Smooth muscle cell (in vitro differentiated cells): Measurements from ENCODE around the gene SERHL2. TPM values are rescaled to one million over a fixed set of nuclear protein-coding genes. Genes with fewer than 3 reads are reported as not detected.
A peak's percentile ranks its signal among the peaks of the same experiment; 100 is the strongest.

Experiments used
- DNase-seq: peaks from one replicate; lab custom pipeline; 2025; ENCODE audit not compliant: unreplicated experiment; lab: John Stamatoyannopoulos, UW
- H2AFZ ChIP-seq: fragments of 200-600 bp; sonication (generic); 2 replicates; pipeline ENCODE4 v1.6.0; 2016; ENCODE audit warnings: antibody characterized with exemption, low read depth, mild to moderate bottlenecking
- H3F3A ChIP-seq: fragments of 200-600 bp; sonication (generic); 2 replicates; pipeline ENCODE4 v1.6.0; 2017; ENCODE audit warnings: antibody characterized with exemption, low read depth
- H3K27ac ChIP-seq: fragments of 200-600 bp; sonication (generic); 2 replicates; pipeline ENCODE4 v1.5.1; 2016; ENCODE audit warnings: low read depth, mild to moderate bottlenecking
- H3K27me3 ChIP-seq: fragments of 200-600 bp; sonication (generic); 2 replicates; pipeline ENCODE4 v1.6.1; 2016; ENCODE audit warnings: low read depth, mild to moderate bottlenecking
- H3K36me3 ChIP-seq: fragments of 200-600 bp; sonication (generic); 2 replicates; pipeline ENCODE4 v1.5.1; 2016; ENCODE audit warnings: low read depth
- H3K4me1 ChIP-seq: fragments of 200-600 bp; sonication (generic); 2 replicates; pipeline ENCODE4 v1.5.1; 2016; ENCODE audit warnings: low read depth
- H3K4me2 ChIP-seq: fragments of 200-600 bp; sonication (generic); 2 replicates; pipeline ENCODE4 v1.6.0; 2016; ENCODE audit warnings: mild to moderate bottlenecking
- H3K4me3 ChIP-seq: fragments of 200-600 bp; sonication (generic); 2 replicates; pipeline ENCODE4 v1.5.1; 2016; ENCODE audit warnings: mild to moderate bottlenecking
- H3K79me2 ChIP-seq: fragments of 200-600 bp; sonication (generic); 2 replicates; pipeline ENCODE4 v1.6.0; 2016; ENCODE audit warnings: low read depth, mild to moderate bottlenecking
- H3K9ac ChIP-seq: fragments of 200-600 bp; sonication (generic); 2 replicates; pipeline ENCODE4 v1.6.0; 2016; ENCODE audit warnings: low read depth
- H3K9me3 ChIP-seq: fragments of 200-600 bp; sonication (generic); replicated peaks from 2 replicates; pipeline ENCODE4 v1.5.1; 2016; ENCODE audit warnings: low read depth
- H4K20me1 ChIP-seq: fragments of 200-600 bp; sonication (generic); 2 replicates; pipeline ENCODE4 v1.6.0; 2016; ENCODE audit warnings: low read depth
- CTCF ChIP-seq: fragments of 200-600 bp; sonication (generic); IDR thresholded peaks from 2 replicates; pipeline ENCODE4 v1.5.1; 2017; ENCODE audit warnings: borderline replicate concordance, mild to moderate bottlenecking, antibody characterized with exemption; ENCODE audit not compliant: insufficient read depth, poor library complexity, severe bottlenecking
- WGBS: methylation state at CpG from one replicate; pipeline ENCODE4 v1.1.7; 2016; ENCODE audit warnings: low lambda C conversion rate; 5-methylcytosine and 5-hydroxymethylcytosine counted together
- polyA plus RNA-seq: library from polyadenylated mRNA; unstranded; fragments of >200 nt; fragmentation: Nextera tagmentation; extraction: Ambion mirVana; gene quantifications from 2 replicates; pipeline ENCODE4 v1.2.1, GENCODE V29; 2016
- total RNA-seq: library from RNA; depleted of rRNA; stranded (reverse); fragments of >200 nt; gene quantifications from 2 replicates; pipeline ENCODE4 v1.2.3, GENCODE V29; 2014

SERHL2 gene
- total and polyA plus RNA-seq, 2 experiments from 2014 or later: 1.3 to 4.6 TPM

- Histone ChIP-seq H3K4me3 (peak overlapping the region; percentile 83), H2AFZ (no peak overlapping the region), H3K9ac (peak overlapping the region; percentile 84), H3F3A (peaks cover 11% of the 10 kb centered on the region), H3K4me1 (no peaks in the 10 kb centered on the region), H3K4me2 (peak overlapping the region; percentile 97), H3K27me3 (no peaks in the 10 kb centered on the region), H4K20me1 (no peaks in the 10 kb centered on the region), H3K27ac (no peak overlapping the region), H3K9me3 (no peaks in the 10 kb centered on the region), H3K36me3 (no peaks in the 10 kb centered on the region), H3K79me2 (peaks cover 5% of the 10 kb centered on the region)
- WGBS: 9% methylated on average over 57 of the region's 64 CpGs
- no peak for TF ChIP-seq CTCF
- peak; percentile 47 for DNase-seq
These were observed 28.3 kb downstream of the SERHL2 start for GRCh38 chr22:42581762-42582716.

GRCh38 chr22:42582987-42583386 lies 29.2 kb downstream of the SERHL2 start:
- TF ChIP-seq CTCF: no peak
- Histone ChIP-seq H3K4me3 (no peak overlapping the region), H3K36me3 (no peaks in the 10 kb centered on the region), H3K79me2 (peaks cover 5% of the 10 kb centered on the region), H3K4me2 (no peak overlapping the region), H3K27me3 (no peaks in the 10 kb centered on the region), H4K20me1 (no peaks in the 10 kb centered on the region), H3K9me3 (no peaks in the 10 kb centered on the region), H3F3A (peaks cover 11% of the 10 kb centered on the region), H2AFZ (no peak overlapping the region), H3K9ac (no peak overlapping the region), H3K4me1 (no peaks in the 10 kb centered on the region), H3K27ac (no peak overlapping the region)
- DNase-seq: no peak
- WGBS: 86% methylated on average over 1 of the region's 1 CpG

- H2AFZ ChIP-seq: no peak overlapping the region
- no peak for DNase-seq
- H3F3A ChIP-seq: peaks cover 11% of the 10 kb centered on the region
- H3K4me1 ChIP-seq: no peaks in the 10 kb centered on the region
- TF ChIP-seq CTCF: no peak
- H3K79me2 ChIP-seq: peaks cover 5% of the 10 kb centered on the region
- no peak overlapping the region for H3K27ac ChIP-seq
- no peaks in the 10 kb centered on the region for H3K36me3 ChIP-seq
- 98% methylated on average over 4 of the region's 4 CpGs for WGBS
- H3K4me2 ChIP-seq: no peak overlapping the region
- no peaks in the 10 kb centered on the region for H3K9me3 ChIP-seq
- no peak overlapping the region for H3K4me3 ChIP-seq
- H3K27me3 ChIP-seq: no peaks in the 10 kb centered on the region
- H4K20me1 ChIP-seq: no peaks in the 10 kb centered on the region
- H3K9ac ChIP-seq: no peak overlapping the region
These were observed 30.7 kb downstream of the SERHL2 start for GRCh38 chr22:42584364-42584940.
